Muscle of arm (tissue), 14 donors: ENCODE measurements around the gene TSPAN13. TPM values are rescaled to one million over a fixed set of nuclear protein-coding genes. Genes with fewer than 3 reads are reported as not detected.

Source experiments
- DNase-seq: peaks from one replicate; pipeline ENCODE4 v3.0.0-alpha.2; 2013
- long read RNA-seq, 11 donors: transcript quantifications; one replicate each; lab custom pipeline, GENCODE V29; 2026
- polyA plus RNA-seq, 12 donors: library from polyadenylated mRNA; unstranded; fragments of 120-200 nt; gene quantifications; one replicate each; pipeline ENCODE4 v1.2.1, GENCODE V29; 2013; ENCODE audit not compliant: insufficient read length in 12 of 12

The TSPAN13 gene
- 10 to 100 TPM in 11 of 12 donors, not detected in 1; 36.1 to 93.5 (median 78.9) TPM for polyA plus RNA-seq
- long read RNA-seq, donor 1, transcript TSPAN13-201 (6 exons, 2,093 nt), result major isoform, 63 of 3,437 reads
- long read RNA-seq, donor 1, partial matches to known transcripts, result 3,323 of 3,437 reads
- long read RNA-seq, donor 1, other reads (novel, unspliced or antisense), result 51 of 3,437 reads
- long read RNA-seq, donor 2, transcript TSPAN13-201 (6 exons, 2,093 nt), result major isoform, 63 of 63 reads
- long read RNA-seq, donor 2, partial matches to known transcripts, result 0 of 63 reads
- long read RNA-seq, donor 2, other reads (novel, unspliced or antisense), result 0 of 63 reads
- long read RNA-seq, donor 3, transcript TSPAN13-201 (6 exons, 2,093 nt), result major isoform, 15 of 15 reads
- long read RNA-seq, donor 3, partial matches to known transcripts, result 0 of 15 reads
- long read RNA-seq, donor 3, other reads (novel, unspliced or antisense), result 0 of 15 reads
- long read RNA-seq, donor 4, transcript TSPAN13-201 (6 exons, 2,093 nt), result major isoform, 10 of 10 reads
- long read RNA-seq, donor 4, partial matches to known transcripts, result 0 of 10 reads
- long read RNA-seq, donor 4, other reads (novel, unspliced or antisense), result 0 of 10 reads
- long read RNA-seq, donor 5, transcript TSPAN13-201 (6 exons, 2,093 nt), result major isoform, 48 of 75 reads
- long read RNA-seq, donor 5, partial matches to known transcripts, result 27 of 75 reads
- long read RNA-seq, donor 5, other reads (novel, unspliced or antisense), result 0 of 75 reads
- long read RNA-seq, donor 6, transcript TSPAN13-201 (6 exons, 2,093 nt), result major isoform, 13 of 13 reads
- long read RNA-seq, donor 6, partial matches to known transcripts, result 0 of 13 reads
- long read RNA-seq, donor 6, other reads (novel, unspliced or antisense), result 0 of 13 reads
- long read RNA-seq, donor 7, transcript TSPAN13-201 (6 exons, 2,093 nt), result major isoform, 12 of 12 reads
- long read RNA-seq, donor 7, partial matches to known transcripts, result 0 of 12 reads
- long read RNA-seq, donor 7, other reads (novel, unspliced or antisense), result 0 of 12 reads
- long read RNA-seq, donor 8, transcript TSPAN13-201 (6 exons, 2,093 nt), result major isoform, 52 of 52 reads
- long read RNA-seq, donor 8, partial matches to known transcripts, result 0 of 52 reads
- long read RNA-seq, donor 8, other reads (novel, unspliced or antisense), result 0 of 52 reads
- long read RNA-seq, donor 9, transcript TSPAN13-201 (6 exons, 2,093 nt), result major isoform, 11 of 11 reads
- long read RNA-seq, donor 9, partial matches to known transcripts, result 0 of 11 reads
- long read RNA-seq, donor 9, other reads (novel, unspliced or antisense), result 0 of 11 reads
- long read RNA-seq, donor 10, transcript TSPAN13-201 (6 exons, 2,093 nt), result major isoform, 30 of 39 reads
- long read RNA-seq, donor 10, partial matches to known transcripts, result 9 of 39 reads
- long read RNA-seq, donor 10, other reads (novel, unspliced or antisense), result 0 of 39 reads
- long read RNA-seq, donor 11, transcript TSPAN13-201 (6 exons, 2,093 nt), result major isoform, 35 of 54 reads
- long read RNA-seq, donor 11, partial matches to known transcripts, result 19 of 54 reads
- long read RNA-seq, donor 11, other reads (novel, unspliced or antisense), result 0 of 54 reads

- peak; percentile 45 for DNase-seq
Observed at GRCh38 chr7:16753102-16753931, at the start of gene TSPAN13. TSS of gene TSPAN13 (plus strand) at chr7:16753755. CDS start at chr7:16753968, 213 bp downstream.

DNA sequence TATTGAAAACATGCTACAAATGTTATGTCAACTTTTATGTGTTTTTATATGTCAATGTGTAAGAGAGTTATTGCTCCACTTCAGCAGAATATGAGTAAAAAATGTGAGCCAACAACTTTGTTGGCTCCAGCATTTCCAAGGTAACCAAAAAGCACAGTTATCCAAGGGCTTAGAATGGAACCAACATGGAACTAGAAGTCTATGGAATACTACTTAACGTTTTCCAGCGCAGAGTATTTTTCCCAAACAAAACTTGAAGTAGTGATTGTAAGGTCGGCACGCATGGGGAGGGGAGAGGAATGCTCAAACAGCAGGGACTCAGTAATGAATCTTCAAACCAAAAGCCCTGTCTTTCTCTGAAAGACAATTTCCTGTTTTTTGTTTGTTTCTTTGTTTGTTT is 45.0 kb upstream of the TSPAN13 start:
- no peak for DNase-seq

DNA sequence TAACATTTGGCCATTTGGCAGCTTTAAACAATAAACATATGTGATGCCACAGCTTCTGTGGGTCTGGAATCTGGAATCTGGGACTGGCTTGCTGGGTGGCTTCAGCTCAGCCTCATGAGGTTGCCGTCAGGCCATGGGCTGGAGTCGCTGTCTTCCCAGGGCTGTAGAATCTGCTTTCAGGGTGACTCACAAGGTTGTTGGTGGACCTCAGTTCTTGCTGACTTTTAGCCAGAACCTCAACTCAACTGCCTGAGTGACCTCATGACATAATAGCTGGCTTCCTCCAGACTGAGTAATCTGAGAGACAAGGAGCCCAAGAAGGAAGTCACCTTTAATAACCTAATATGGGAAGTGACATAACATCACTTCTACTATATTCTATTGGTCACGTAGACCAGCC is 44.6 kb upstream of the TSPAN13 start:
- DNase-seq, result no peak

DNA sequence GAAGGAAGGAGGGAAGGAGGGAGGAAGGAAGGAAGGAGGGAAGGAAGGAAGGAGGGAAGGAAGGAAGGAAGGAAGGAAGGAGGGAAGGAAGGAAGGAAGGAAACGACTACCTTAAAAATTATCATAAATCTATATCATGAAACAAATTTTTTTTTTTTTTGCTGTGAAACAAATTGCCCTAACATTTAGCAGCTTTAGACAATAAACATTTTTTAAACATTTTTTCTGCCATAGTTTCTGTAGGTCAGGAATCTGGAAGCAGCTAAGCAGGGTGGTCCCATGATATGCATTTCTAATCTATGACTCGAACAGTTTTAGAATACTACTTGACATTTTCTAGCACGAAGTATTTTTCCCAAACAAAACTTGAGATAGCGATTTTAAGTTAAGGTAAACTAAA is 42.9 kb upstream of the TSPAN13 start:
- DNase-seq, result no peak

DNA sequence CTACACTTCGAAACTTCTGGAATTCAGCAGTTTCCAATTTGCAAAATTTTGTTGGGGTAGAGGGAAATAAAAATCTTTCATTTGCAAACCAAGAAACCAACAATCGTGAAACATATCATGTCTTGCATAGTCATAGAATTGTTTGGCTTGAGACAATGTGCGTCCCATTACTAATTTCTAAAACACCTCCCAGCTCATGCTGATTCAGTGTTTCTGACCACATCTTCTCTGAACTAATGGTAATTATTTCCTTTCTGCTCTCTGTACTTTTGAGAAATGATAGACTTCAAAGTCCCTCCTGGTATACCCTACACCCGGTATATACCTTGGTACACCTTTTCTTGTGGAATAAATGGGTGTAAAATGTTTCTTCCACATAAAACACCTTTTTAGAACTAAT is 41.8 kb upstream of the TSPAN13 start:
- DNase-seq, result no peak

- DNase-seq, result no peak
Observed at GRCh38 chr7:16712916-16713315, 40.6 kb upstream of the TSPAN13 start.

GRCh38 chr7:16715928-16716327 is 37.6 kb upstream of the TSPAN13 start:
- no peak for DNase-seq

DNA sequence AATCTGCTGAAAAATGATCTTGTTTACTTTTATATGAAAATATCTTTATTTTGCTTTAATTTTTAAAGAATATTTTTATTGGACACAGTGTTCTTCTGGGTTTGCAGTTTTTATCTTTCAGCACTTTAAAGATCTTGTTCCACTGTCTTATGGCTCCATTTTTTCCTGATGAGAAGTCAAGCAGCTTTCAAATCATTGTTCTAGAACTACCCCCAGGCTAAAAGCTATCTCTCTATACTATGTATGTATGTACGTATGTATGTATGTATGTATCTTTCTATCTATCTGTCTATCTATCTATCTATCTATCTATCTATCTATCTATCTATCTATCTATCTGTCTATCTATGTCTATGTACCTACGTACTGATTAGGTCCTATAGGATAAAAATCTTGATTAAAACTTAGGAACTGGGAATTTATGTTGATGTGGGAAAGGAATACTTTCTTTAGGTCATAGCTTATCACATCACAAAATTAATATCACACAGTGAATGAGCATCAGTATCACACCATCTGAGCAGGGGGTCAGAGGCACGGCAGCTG is 35.4 kb upstream of the TSPAN13 start:
- no peak for DNase-seq

GRCh38 chr7:16719699-16720098 is 33.9 kb upstream of the TSPAN13 start:
- DNase-seq, result no peak

GRCh38 chr7:16721541-16721940 is 32.0 kb upstream of the TSPAN13 start:
- DNase-seq, result no peak

- no peak for DNase-seq
Observed at GRCh38 chr7:16724344-16724743, 29.2 kb upstream of the TSPAN13 start.

GRCh38 chr7:16726189-16726588 is 27.4 kb upstream of the TSPAN13 start:
- DNase-seq, result no peak

- no peak for DNase-seq
Observed at GRCh38 chr7:16727736-16728135, 25.8 kb upstream of the TSPAN13 start.

- no peak for DNase-seq
Observed at GRCh38 chr7:16728811-16729210, 24.7 kb upstream of the TSPAN13 start.

- DNase-seq, result no peak
Observed at GRCh38 chr7:16729541-16729940, 24.0 kb upstream of the TSPAN13 start.

- no peak for DNase-seq
Observed at GRCh38 chr7:16730937-16731336, 22.6 kb upstream of the TSPAN13 start.

- DNase-seq, result no peak
Observed at GRCh38 chr7:16732828-16733227, 20.7 kb upstream of the TSPAN13 start.

DNA sequence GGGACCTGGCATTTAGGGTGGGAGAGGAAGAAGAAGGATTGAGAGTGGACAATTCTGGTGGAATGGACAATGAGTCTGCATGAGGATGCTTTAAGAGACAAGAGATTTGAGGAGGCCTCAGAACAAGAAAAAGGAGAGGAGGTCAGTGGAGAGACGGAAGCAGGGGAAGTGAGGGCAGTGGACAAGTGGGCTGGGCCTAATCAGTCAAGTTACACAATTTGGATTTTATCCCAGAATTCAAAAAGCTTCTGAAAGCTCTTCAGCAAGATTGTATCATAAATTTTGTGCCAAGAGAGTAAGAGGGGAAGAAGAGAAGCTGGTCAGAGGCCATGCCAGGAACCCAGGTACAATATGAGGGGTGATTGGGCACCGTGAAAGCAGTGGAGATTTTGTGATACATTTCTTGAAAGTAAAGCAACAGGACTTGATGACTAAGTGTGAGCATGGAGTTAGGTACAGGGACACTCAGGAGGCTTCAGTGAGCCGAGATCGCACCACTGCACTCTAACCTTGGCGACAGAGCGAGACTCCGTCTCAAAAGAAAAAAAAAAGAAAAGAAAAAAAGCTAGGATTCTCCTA is 19.3 kb upstream of the TSPAN13 start:
- DNase-seq, result no peak

- no peak for DNase-seq
Observed at GRCh38 chr7:16735020-16735419, 18.5 kb upstream of the TSPAN13 start.
